Activated naive CD8-positive, alpha-beta T cell treated with anti-CD3 and anti-CD28 coated beads, Interleukin-2, amount 50 U/mL, for 16 hours (primary cell): ENCODE data around the gene SNAPC5.

ENCODE experiments used
- DNase-seq: peaks from one replicate; pipeline ENCODE4 v3.0.0-alpha.2; 2020; ENCODE audit warnings: low read depth, low spot score

SNAPC5 gene

DNA sequence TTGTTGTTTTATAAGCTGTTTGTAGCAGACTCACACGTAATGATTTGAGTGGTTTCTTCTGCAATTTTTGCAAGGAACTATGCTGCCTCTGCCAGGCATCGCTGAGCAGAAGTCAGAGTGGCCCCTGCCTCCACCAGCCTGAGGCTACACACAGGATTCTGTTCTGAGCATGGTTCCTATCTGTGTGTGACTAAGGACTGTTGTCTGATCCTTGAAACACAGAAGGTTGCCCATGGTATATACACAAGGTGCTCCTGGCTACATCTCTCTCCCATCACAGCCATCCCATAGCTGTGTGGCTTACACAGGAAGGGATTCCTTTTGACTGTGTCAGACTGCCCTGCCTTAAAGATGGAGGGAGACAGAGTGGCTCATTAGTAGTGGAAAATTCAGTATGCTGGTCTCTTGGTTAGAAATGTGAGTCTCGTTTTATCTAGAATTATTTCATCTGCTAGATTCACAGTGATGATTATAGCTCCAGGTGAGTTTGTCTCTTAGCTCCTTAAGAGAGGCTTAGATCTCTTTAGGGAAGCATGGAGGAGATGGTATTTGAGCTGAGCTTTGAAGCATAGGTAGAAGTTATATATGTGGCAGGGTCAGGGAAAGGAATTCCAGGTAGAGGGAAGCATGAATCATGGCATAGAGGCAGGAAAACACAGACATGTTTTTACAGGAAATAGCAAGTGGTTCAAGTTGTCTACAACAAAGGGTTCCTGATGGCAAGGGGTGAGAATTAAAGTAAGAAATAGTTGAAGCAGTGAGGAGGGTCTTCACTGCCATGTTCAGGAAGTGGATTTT lies 37.5 kb downstream of the SNAPC5 start:
- DNase-seq = no peak

DNA sequence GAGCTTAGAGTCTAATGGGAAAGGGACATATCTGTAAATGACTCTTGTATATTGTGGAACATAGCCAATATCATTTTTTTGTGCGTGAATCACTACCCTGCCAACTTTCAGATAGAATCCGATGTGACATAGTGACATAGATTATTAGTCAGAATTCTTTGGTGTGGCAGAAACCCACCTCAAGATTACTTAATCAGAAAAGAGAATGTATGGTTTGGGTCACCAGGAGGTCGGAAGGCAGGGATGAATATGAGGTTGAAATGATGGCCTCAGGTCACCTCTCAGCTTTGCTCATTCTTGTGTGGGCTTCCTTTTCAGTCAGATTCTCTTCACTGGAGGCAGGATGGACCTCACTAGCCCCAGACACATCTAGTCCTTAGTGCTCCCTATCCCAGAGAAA lies 41.4 kb downstream of the SNAPC5 start:
- DNase-seq = no peak

DNA sequence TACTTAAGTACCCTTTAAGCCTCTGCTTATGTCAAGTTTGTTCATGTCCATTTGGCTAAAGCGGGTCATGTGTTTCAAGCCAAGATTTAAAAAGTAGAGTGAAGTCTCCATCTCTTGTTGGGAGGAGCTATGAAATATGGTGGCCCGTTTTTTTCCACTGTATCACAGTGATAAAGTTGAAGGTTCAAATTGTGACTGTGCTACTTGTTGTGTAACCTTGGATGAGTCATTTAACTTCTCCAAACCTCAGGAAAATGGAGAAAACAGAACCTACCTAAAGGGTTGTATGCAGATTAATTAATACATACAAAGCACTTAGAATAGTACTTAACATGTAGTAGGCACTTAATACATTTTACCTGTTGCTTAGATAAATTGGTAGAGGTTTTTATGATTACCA lies 43.4 kb downstream of the SNAPC5 start:
- no peak for DNase-seq

DNA sequence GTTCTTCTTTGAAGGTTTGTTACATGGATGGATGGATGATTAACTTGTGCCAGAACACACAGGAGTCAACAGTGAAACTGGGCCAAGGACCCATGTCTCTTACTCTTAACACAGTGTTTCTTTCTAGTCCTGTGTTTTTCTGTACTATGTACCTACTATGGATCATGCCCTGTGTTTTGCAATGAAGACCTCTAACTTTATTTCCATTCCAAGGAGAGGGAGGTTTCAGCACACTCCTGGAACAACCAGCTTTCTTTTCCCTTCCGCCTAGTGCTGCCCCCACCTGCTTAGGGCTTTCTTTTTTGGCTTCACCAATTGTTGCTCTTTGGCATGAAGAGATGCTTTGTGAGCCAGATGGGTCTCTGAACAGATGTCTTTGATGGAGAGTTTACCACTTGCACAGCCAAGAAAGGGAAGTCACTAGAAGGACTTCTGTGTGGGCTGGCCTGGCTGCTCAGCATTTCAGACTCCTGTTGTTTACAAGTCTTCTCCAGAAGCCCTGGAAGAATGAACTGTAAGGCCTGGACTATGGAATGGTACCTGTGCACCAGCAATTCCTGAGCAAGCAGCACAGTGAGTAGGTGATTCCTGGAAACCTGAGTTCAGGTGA lies 44.5 kb downstream of the SNAPC5 start:
- no peak for DNase-seq

DNA sequence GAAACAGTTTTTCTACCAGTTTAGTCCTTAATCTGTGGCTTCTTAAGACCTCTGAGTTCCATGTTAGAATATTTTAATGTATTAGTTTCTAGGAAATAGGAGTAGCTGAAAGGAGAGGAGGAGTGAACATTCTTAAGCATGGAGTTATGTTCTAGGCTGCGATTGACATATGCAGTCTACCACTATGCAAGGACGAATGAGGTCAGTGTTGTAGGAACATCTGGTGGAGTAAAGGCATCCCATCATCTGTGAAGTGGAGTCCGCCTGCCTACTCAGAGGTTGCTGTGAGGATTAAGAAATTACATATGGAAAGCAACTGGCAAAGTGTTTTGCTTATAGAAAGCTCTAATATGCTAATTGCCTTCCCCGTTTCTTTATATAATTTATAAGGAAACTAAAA lies 45.1 kb downstream of the SNAPC5 start:
- no peak for DNase-seq
